ENCODE results near the gene ACSF3.

ACSF3 gene

GRCh38 chr16:89135166-89135565 lies 41.5 kb downstream of the ACSF3 start:
- no peak for TF ChIP-seq CTCF (IDR thresholded peaks at IDR 0.05; ENCODE audit: control insufficient read depth, extremely low read depth, insufficient read depth)
- H3K4me3 ChIP-seq (ENCODE audit: low read depth, low read length) = no peak overlapping the region
- no peak for DNase-seq (ENCODE audit: low read depth)

GRCh38 chr16:89135971-89136765 lies 42.5 kb downstream of the ACSF3 start:
- no peak overlapping the region for H3K4me3 ChIP-seq (ENCODE audit: low read depth, low read length)
- no peak for TF ChIP-seq CTCF (IDR thresholded peaks at IDR 0.05; ENCODE audit: control insufficient read depth, extremely low read depth, insufficient read depth)
- DNase-seq (ENCODE audit: low read depth) = no peak

- H3K4me3 ChIP-seq (ENCODE audit: low read depth, low read length) = no peak overlapping the region
- DNase-seq (ENCODE audit: low read depth) = no peak
- TF ChIP-seq CTCF (IDR thresholded peaks at IDR 0.05; ENCODE audit: control insufficient read depth, extremely low read depth, insufficient read depth) = no peak
Observed at GRCh38 chr16:89136931-89137330, 43.3 kb downstream of the ACSF3 start.

- no peak for DNase-seq (ENCODE audit: low read depth)
- H3K4me3 ChIP-seq (ENCODE audit: low read depth, low read length) = no peak overlapping the region
- TF ChIP-seq CTCF (IDR thresholded peaks at IDR 0.05; ENCODE audit: control insufficient read depth, extremely low read depth, insufficient read depth) = no peak
Observed at GRCh38 chr16:89137666-89138512, 44.2 kb downstream of the ACSF3 start.

- H3K4me3 ChIP-seq (ENCODE audit: low read depth, low read length) = no peak overlapping the region
- no peak for TF ChIP-seq CTCF (IDR thresholded peaks at IDR 0.05; ENCODE audit: control insufficient read depth, extremely low read depth, insufficient read depth)
- DNase-seq (ENCODE audit: low read depth) = no peak
Observed at GRCh38 chr16:89138513-89138795, 44.8 kb downstream of the ACSF3 start.

- no peak for DNase-seq (ENCODE audit: low read depth)
- no peak overlapping the region for H3K4me3 ChIP-seq (ENCODE audit: low read depth, low read length)
- no peak for TF ChIP-seq CTCF (IDR thresholded peaks at IDR 0.05; ENCODE audit: control insufficient read depth, extremely low read depth, insufficient read depth)
Observed at GRCh38 chr16:89138843-89139520, 45.3 kb downstream of the ACSF3 start.
